Thoracic aorta (tissue), 2 donors: ENCODE data around the gene NEXN. TPM values are rescaled to one million over a fixed set of nuclear protein-coding genes. Genes with fewer than 3 reads are reported as not detected.

Experiments
- ATAC-seq: fragments of 150-250 bp; one replicate; pipeline ENCODE4 v1.8.0; 2017; ENCODE audit warnings: low read depth; ENCODE audit not compliant: insufficient number of reproducible peaks, low FRiP score
- DNase-seq: peaks from one replicate; pipeline ENCODE4 v3.0.0-alpha.2; 2020; ENCODE audit warnings: low spot score
- H3K27ac ChIP-seq, 2 donors: fragments of 200-600 bp; sonication (generic); 1 replicate in 1 of 2; 2 replicates in 1 of 2; pipeline ENCODE4 v1.5.1; 2016; ENCODE audit warnings: mild to moderate bottlenecking in 2 of 2, moderate library complexity in 2 of 2
- H3K27me3 ChIP-seq: fragments of 200-600 bp; sonication (generic); replicated peaks from 2 replicates; pipeline ENCODE4 v1.6.0; 2016; ENCODE audit warnings: mild to moderate bottlenecking; ENCODE audit not compliant: insufficient read depth
- H3K36me3 ChIP-seq: fragments of 200-600 bp; sonication (generic); one replicate; pipeline ENCODE4 v1.5.1; 2016
- H3K4me1 ChIP-seq, 2 donors: fragments of 200-600 bp; sonication (generic); 1 replicate in 1 of 2; 2 replicates in 1 of 2; pipeline versions ENCODE4 v1.5.1 to v1.6.0; 2016; ENCODE audit warnings: low read depth in 2 of 2, mild to moderate bottlenecking in 1 of 2; ENCODE audit not compliant: control insufficient read depth in 1 of 2
- H3K4me3 ChIP-seq: fragments of 200-600 bp; sonication (generic); 2 replicates; pipeline ENCODE4 v1.5.1; 2016; ENCODE audit warnings: mild to moderate bottlenecking
- H3K9me3 ChIP-seq: fragments of 200-600 bp; sonication (generic); 2 replicates; pipeline ENCODE4 v1.5.1; 2016
- total RNA-seq, 2 donors: library from RNA; depleted of rRNA; stranded (reverse); fragments of >200 nt; gene quantifications; one replicate each; pipeline versions ENCODE4 v1.1.0 to v1.2.3, GENCODE V29; 2016
- TF ChIP-seq, protein P1 (sequence below): fragments of 200-600 bp; sonication (generic); IDR thresholded peaks from one replicate; pipeline ENCODE4 v1.5.1; 2019; ENCODE audit warnings: antibody characterized with exemption

Gene NEXN
- total RNA-seq, 2 donors from 2014 or later: 116 to 120 TPM

DNA sequence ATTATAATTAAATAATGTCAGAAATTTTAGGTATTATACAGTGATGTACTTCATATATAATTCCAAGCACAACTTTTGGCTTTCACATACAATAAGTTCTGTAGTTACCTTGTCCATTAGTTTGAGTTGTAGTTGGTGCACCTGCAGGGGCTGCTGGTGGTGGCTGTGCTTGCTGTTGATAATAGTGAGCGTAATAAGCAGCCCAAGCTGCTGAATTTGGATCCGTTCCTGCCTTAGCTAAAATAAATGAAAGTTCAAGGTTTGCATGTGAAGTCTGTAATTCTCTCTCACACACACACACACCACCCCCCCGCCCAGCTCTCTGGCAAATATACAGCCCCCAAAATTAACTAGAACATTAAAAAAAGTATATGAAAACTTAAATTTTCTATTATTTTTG lies 68.0 kb downstream of the NEXN start:
- H3K4me3 ChIP-seq: no peak overlapping the region
- ATAC-seq: no peak
- H3K27ac ChIP-seq: no peak overlapping the region
- no peaks in the 10 kb centered on the region for H3K27me3 ChIP-seq
- H3K9me3 ChIP-seq: no peaks in the 10 kb centered on the region
- H3K36me3 ChIP-seq: peaks cover 40% of the 10 kb centered on the region
- TF ChIP-seq, protein P1, sequence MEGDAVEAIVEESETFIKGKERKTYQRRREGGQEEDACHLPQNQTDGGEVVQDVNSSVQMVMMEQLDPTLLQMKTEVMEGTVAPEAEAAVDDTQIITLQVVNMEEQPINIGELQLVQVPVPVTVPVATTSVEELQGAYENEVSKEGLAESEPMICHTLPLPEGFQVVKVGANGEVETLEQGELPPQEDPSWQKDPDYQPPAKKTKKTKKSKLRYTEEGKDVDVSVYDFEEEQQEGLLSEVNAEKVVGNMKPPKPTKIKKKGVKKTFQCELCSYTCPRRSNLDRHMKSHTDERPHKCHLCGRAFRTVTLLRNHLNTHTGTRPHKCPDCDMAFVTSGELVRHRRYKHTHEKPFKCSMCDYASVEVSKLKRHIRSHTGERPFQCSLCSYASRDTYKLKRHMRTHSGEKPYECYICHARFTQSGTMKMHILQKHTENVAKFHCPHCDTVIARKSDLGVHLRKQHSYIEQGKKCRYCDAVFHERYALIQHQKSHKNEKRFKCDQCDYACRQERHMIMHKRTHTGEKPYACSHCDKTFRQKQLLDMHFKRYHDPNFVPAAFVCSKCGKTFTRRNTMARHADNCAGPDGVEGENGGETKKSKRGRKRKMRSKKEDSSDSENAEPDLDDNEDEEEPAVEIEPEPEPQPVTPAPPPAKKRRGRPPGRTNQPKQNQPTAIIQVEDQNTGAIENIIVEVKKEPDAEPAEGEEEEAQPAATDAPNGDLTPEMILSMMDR: no peak
- peaks cover 2 to 7% of the 10 kb centered on the region in 2 donors for H3K4me1 ChIP-seq
- no peak for DNase-seq

DNA sequence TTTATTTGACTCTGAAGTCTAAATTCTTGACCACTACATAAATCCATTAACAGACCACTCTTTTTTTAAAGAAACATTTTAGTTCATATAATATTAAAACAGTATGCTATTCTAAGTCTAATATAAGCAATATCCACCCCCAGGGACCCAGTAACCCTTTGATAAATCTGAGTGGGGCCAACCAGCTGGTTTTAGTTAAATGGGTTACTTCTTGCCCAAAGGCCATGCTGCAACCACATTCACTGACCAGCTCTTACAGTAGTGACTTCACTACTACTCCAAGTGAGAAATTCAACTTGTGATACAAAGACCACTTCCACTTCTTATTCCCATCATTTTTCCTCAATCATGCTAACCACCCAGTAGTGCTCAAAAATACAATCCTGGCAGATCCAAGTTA lies 70.0 kb downstream of the NEXN start:
- Histone ChIP-seq H3K36me3 (peaks cover 52% of the 10 kb centered on the region), H3K27me3 (no peaks in the 10 kb centered on the region), H3K4me3 (no peak overlapping the region), H3K4me1 (peaks cover 0 to 7% of the 10 kb centered on the region in 2 donors), H3K9me3 (no peaks in the 10 kb centered on the region), H3K27ac (peak overlapping the region in 1 of 2 donors; percentile 26)
- TF ChIP-seq, protein P1: no peak
- DNase-seq: no peak
- no peak for ATAC-seq

DNA sequence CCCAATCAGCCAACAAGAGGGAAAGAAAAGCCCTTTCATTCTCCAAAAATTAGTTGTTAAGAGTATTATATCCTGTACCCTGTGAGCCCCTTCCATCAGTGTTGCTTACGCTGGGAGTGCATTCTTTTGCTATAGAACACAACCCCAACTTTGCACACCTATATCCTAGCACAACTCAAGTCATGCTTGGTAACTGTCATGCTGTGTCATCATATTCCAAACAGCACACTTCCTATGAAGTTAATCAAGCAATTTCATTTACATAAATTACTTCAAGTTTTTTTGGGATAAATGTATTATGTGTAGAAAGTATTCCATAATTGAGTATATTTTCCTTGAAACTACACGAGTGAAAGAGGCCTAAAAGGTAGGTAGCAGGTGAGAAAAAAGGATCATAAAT lies 70.4 kb downstream of the NEXN start:
- Histone ChIP-seq H3K27me3 (no peaks in the 10 kb centered on the region), H3K4me1 (peaks cover 0 to 7% of the 10 kb centered on the region in 2 donors), H3K27ac (no peak overlapping the region), H3K36me3 (peaks cover 56% of the 10 kb centered on the region), H3K9me3 (no peaks in the 10 kb centered on the region), H3K4me3 (no peak overlapping the region)
- DNase-seq: no peak
- TF ChIP-seq, protein P1: no peak
- ATAC-seq: no peak

DNA sequence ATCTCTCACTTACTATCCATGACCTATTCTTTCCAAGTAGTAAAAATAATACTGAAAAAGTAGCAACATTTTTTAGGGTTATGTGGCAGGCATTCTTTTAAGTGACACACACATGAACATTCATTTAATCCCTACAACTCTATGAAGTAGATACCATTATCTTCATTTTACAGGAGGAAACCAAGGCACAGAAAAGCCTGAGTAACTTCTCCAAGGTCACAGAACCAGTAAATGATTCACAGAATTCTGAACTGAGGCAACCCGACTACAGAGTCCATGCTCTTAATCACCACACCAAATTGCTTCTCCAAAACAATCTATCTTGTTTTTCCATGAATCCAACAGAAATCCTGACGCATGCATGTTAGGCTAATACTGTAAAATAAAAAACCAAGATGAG lies 73.0 kb downstream of the NEXN start:
- Histone ChIP-seq H3K27me3 (no peaks in the 10 kb centered on the region), H3K9me3 (no peaks in the 10 kb centered on the region), H3K36me3 (peaks cover 73% of the 10 kb centered on the region), H3K27ac (no peak overlapping the region), H3K4me3 (no peak overlapping the region), H3K4me1 (no peaks in the 10 kb centered on the region)
- ATAC-seq (no peak), DNase-seq (no peak)
- TF ChIP-seq, protein P1: no peak

DNA sequence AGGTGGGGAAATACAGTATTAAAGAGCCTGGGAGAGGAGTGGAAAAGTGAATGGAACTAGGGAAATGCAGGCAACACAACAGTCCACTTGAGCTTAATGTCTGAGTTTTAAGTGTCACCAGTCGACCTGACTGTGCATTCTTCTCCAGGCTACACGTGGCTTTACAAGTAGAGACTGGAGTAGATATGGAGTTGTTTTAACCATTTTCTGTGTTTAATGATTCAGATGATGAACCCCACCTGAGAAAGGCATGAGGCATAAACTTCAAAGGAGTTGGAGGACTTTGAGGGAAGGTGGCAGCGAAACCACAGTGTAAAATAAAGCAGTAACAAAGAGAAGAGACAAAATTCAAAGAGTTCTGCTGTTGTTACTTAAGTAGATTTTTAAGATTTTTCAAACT lies 77.9 kb downstream of the NEXN start:
- ATAC-seq (no peak), DNase-seq (no peak)
- TF ChIP-seq, protein P1: no peak
- Histone ChIP-seq H3K9me3 (no peaks in the 10 kb centered on the region), H3K4me3 (no peak overlapping the region), H3K4me1 (peaks cover 16 to 23% of the 10 kb centered on the region in 2 donors), H3K27me3 (no peaks in the 10 kb centered on the region), H3K36me3 (peaks cover 70% of the 10 kb centered on the region), H3K27ac (no peak overlapping the region)
